Myocyte (in vitro differentiated cells): ENCODE measurements around the gene AKTIP. TPM values are rescaled to one million over a fixed set of nuclear protein-coding genes. Genes with fewer than 3 reads are reported as not detected.
A peak's percentile ranks its signal among the peaks of the same experiment; 100 is the strongest.

Source experiments
- DNase-seq: peaks from one replicate; pipeline ENCODE4 v3.0.0-alpha.2; 2012; ENCODE audit warnings: low read depth
- total RNA-seq: library from RNA; depleted of rRNA; stranded (reverse); fragments of >200 nt; gene quantifications from 2 replicates; pipeline ENCODE4 v1.2.3, GENCODE V29; 2014

The AKTIP gene
- total RNA-seq, 1 donor from 2014 or later: 34.7 TPM

GRCh38 chr16:53484542-53484941, 18.5 kb downstream of the AKTIP start:
- DNase-seq: no peak

- no peak for DNase-seq
These were observed 20.9 kb downstream of the AKTIP start for GRCh38 chr16:53482123-53482522.

- no peak for DNase-seq
These were observed 22.6 kb downstream of the AKTIP start for GRCh38 chr16:53480394-53480793.

- no peak for DNase-seq
These were observed 24.0 kb downstream of the AKTIP start for GRCh38 chr16:53478965-53479364.

GRCh38 chr16:53476867-53477266, 26.1 kb downstream of the AKTIP start:
- no peak for DNase-seq

GRCh38 chr16:53465606-53466280, 37.3 kb downstream of the AKTIP start:
- peak; percentile 69 for DNase-seq

GRCh38 chr16:53458635-53459034, 44.4 kb downstream of the AKTIP start:
- DNase-seq: no peak

- peak; percentile 13 for DNase-seq
These were observed 45.3 kb downstream of the AKTIP start for GRCh38 chr16:53457670-53458069.

GRCh38 chr16:53456625-53457024, 46.4 kb downstream of the AKTIP start:
- DNase-seq: peak; percentile 7

- DNase-seq: no peak
These were observed 49.1 kb downstream of the AKTIP start for GRCh38 chr16:53453928-53454327.

- DNase-seq: no peak
These were observed 53.0 kb downstream of the AKTIP start for GRCh38 chr16:53449816-53450517.

- DNase-seq: no peak
These were observed 56.9 kb downstream of the AKTIP start for GRCh38 chr16:53446090-53446489.

- no peak for DNase-seq
These were observed 57.5 kb downstream of the AKTIP start for GRCh38 chr16:53445534-53445933.

Other genes starting within 250 kb of the AKTIP start
- 43.9 and 49.1 TPM in 2 replicates for gene RBL2, start 68.7 kb downstream of the AKTIP start, total RNA-seq
- 8.9 TPM in 2 replicates for gene RPGRIP1L, start 200.7 kb upstream of the AKTIP start, total RNA-seq
- 121 and 137 TPM in 2 replicates for gene FTO, start 200.9 kb upstream of the AKTIP start, total RNA-seq